GM23248 (cell line): ENCODE measurements around the gene GDPGP1.

Source experiments
- EZH2 ChIP-seq: fragments of 200-600 bp; sonication (generic); IDR thresholded peaks from 2 replicates; pipeline ENCODE4 v1.6.1; 2018; ENCODE audit warnings: antibody characterized with exemption, mild to moderate bottlenecking; ENCODE audit not compliant: insufficient read depth, poor library complexity, severe bottlenecking
- EZH2phosphoT487 ChIP-seq: fragments of 200-600 bp; sonication (generic); IDR thresholded peaks from 2 replicates; pipeline ENCODE4 v1.6.1; 2018; ENCODE audit warnings: antibody characterized with exemption, moderate library complexity, mild to moderate bottlenecking, low read depth; ENCODE audit not compliant: insufficient read depth

DNA sequence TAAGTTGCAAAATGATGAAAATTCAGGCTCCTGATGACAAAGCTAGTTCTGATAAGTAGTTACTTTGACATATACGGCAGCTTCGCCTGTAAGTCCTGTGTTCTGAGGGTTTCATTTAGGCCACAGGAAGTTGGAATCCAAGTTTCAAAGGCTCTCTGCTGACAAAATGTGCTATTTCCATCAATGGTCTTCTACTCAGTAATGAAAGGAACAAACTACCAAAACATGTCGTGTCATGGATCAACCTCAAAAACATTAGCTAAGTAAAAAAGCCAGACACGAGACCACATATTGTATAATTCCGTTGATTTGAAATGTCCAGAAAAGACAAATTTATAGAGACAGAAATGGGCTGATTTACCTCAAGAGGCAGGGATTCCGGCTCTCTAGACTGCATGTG lies 53.9 kb downstream of the GDPGP1 start:
- TF ChIP-seq EZH2 (no peak), EZH2phosphoT487 (no peak)
